ENCODE measurements around the gene RPL38.

RPL38 gene

GRCh38 chr17:74201250-74201649 lies 2.2 kb upstream of the RPL38 start:
- CTCF ChIA-PET = interaction anchor here (0.6 to 6.7 kb wide), 12 partner anchors 11 to 1426 kb away, joined by 3 to 74 read pairs (median 4); no protein-coding TSS in a partner anchor
- TF ChIP-seq ZNF335 (tag by site-specific recombination; conservative IDR thresholded peaks at IDR 0.05) (peak; percentile 35; the same call in 1 of the 2 replicates), ZBTB48 (tag by site-specific recombination; IDR thresholded peaks at IDR 0.05) (peak; percentile 91), PRDM10 (tag by site-specific recombination; IDR thresholded peaks at IDR 0.05) (peak; percentile 74), PRDM2 (tag by site-specific recombination; IDR thresholded peaks at IDR 0.05; ENCODE audit: borderline replicate concordance) (no peak), GLIS1 (tag by site-specific recombination; IDR thresholded peaks at IDR 0.05) (no peak), ZFP69B (tag by site-specific recombination; IDR thresholded peaks at IDR 0.05) (no peak), ZNF18 (tag by site-specific recombination; IDR thresholded peaks at IDR 0.05) (no peak), ZNF624 (tag by site-specific recombination; IDR thresholded peaks at IDR 0.05) (no peak), ZNF10 (tag by site-specific recombination; IDR thresholded peaks at IDR 0.05) (no peak), KLF10 (tag by site-specific recombination; IDR thresholded peaks at IDR 0.05) (no peak)
- Histone ChIP-seq H3K4me3 (ENCODE audit: low read depth, low read length) (no peak overlapping the region), H3K36me3 (ENCODE audit: control insufficient read depth in 2 of 2, insufficient read depth in 1 of 2, low read length in 2 of 2) (peaks cover 19 to 26% of the 10 kb centered on the region in 2 experiments; a peak in 2 of 3 replicates), H3K9me3 (ENCODE audit: control insufficient read depth, insufficient read depth, low read depth, low read length) (no peaks in the 10 kb centered on the region), H3K27ac (ENCODE audit: extremely low read depth, low read depth, low read length) (no peak overlapping the region), H3K4me1 (ENCODE audit: control insufficient read depth, insufficient read depth, low read length) (peaks cover 11% of the 10 kb centered on the region; the same call in 1 of the 2 replicates)
- POLR2A ChIA-PET = interaction anchor here (0.5 kb wide), 1 partner anchor 336 kb away, joined by 3 read pairs; no protein-coding TSS in a partner anchor

GRCh38 chr17:74201948-74202347 lies 1.5 kb upstream of the RPL38 start:
- CTCF ChIA-PET = interaction anchor here (0.7 to 6.7 kb wide), 8 partner anchors 10 to 1427 kb away, joined by 3 to 74 read pairs (median 4); no protein-coding TSS in a partner anchor
- Histone ChIP-seq H3K27ac (ENCODE audit: extremely low read depth, low read depth, low read length) (no peak overlapping the region), H3K4me3 (ENCODE audit: low read depth, low read length) (no peak overlapping the region), H3K4me1 (ENCODE audit: control insufficient read depth, insufficient read depth, low read length) (peaks cover 12% of the 10 kb centered on the region; the same call in 1 of the 2 replicates), H3K36me3 (ENCODE audit: control insufficient read depth in 2 of 2, insufficient read depth in 1 of 2, low read length in 2 of 2) (peaks cover 26 to 33% of the 10 kb centered on the region in 2 experiments), H3K9me3 (ENCODE audit: control insufficient read depth, insufficient read depth, low read depth, low read length) (no peaks in the 10 kb centered on the region)
- POLR2A ChIA-PET = interaction anchor here (1.0 kb wide), 1 partner anchor 26 kb away, joined by 4 read pairs; no protein-coding TSS in a partner anchor
- TF ChIP-seq ZNF777 (tag by site-specific recombination; IDR thresholded peaks at IDR 0.05; ENCODE audit: borderline replicate concordance) (no peak), YY1 (tag by site-specific recombination; IDR thresholded peaks at IDR 0.05) (no peak), ZEB2 (tag by site-specific recombination; IDR thresholded peaks at IDR 0.05) (no peak), ZNF514 (tag by site-specific recombination; IDR thresholded peaks at IDR 0.05) (no peak), ZNF510 (tag by site-specific recombination; IDR thresholded peaks at IDR 0.05; ENCODE audit: insufficient replicate concordance) (no peak), ZNF248 (tag by site-specific recombination; IDR thresholded peaks at IDR 0.05) (no peak), BCL11B (tag by site-specific recombination; IDR thresholded peaks at IDR 0.05; ENCODE audit: low read depth) (no peak)

All from HEK293 (cell line).